Measurements from ENCODE around the gene IPPK. TPM values are rescaled to one million over a fixed set of nuclear protein-coding genes. Genes with fewer than 3 reads are reported as not detected.

IPPK gene
- total and polyA plus RNA-seq, 2 of the 4 experiments (the other 2 are of a cell fraction), result 25.1 to 26.8 TPM

DNA sequence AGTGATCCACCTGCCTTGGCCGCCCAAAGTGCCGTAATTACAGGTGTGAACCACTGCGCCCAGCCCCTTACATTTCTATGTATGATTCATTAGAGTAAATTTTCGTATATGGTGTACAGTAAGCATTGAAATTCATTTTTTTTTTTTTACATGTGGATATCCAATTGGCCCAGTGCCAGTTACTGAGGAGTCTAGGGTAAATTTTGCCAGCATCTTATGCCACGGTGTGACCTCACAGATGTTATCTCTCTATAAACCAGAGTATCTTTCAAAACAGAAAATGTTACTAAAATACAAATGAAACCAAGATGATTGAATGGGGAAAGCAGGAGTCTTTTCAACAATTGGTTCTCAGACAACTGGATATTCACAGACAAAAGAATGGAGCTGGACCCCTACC is 64.7 kb downstream of the IPPK start:
- no peak overlapping the region for H2AK9ac ChIP-seq (replicated peaks; ENCODE audit: low read depth, low read length, poor library complexity)
- H2BK120ac ChIP-seq (ENCODE audit: low read depth, low read length), result no peak overlapping the region
- no peaks in the 10 kb centered on the region for H4K20me1 ChIP-seq (ENCODE audit: insufficient read depth, low read length)
- no peak overlapping the region for H2BK5ac ChIP-seq (ENCODE audit: low read depth, low read length, poor library complexity, severe bottlenecking)
- H2BK20ac ChIP-seq (ENCODE audit: low read depth, low read length), result no peak overlapping the region
- H3K27ac ChIP-seq (ENCODE audit: insufficient read depth, low read length), result no peak overlapping the region
- dilution Hi-C loops (cut with HindIII; ENCODE audit: low sequenced_read_pairs, unreplicated experiment), result no loop called here
- H3K56ac ChIP-seq (ENCODE audit: extremely low read depth, insufficient read depth, low read length), result no peak overlapping the region
- no peak overlapping the region for H2AFZ ChIP-seq (replicated peaks; ENCODE audit: low read length, poor library complexity)
- no peak overlapping the region for H4K8ac ChIP-seq (ENCODE audit: low read depth in 2 of 2, low read length in 2 of 2)
- no peak overlapping the region for H4K5ac ChIP-seq (ENCODE audit: low read depth, low read length)
- no peak overlapping the region for H3K23ac ChIP-seq (ENCODE audit: low read depth, low read length)
- no peaks in the 10 kb centered on the region for H3K36me3 ChIP-seq (ENCODE audit: control insufficient read depth, insufficient read depth, low read length)
- no peak overlapping the region for H3K14ac ChIP-seq (replicated peaks; ENCODE audit: low read depth, low read length)
- H3K18ac ChIP-seq (ENCODE audit: low read depth, low read length), result no peak overlapping the region
- H3K4me1 ChIP-seq (ENCODE audit: control insufficient read depth, insufficient read depth, low read length), result peaks cover 17% of the 10 kb centered on the region
- no peak overlapping the region for H3K4me3 ChIP-seq (ENCODE audit: insufficient read depth, low read depth, low read length)
- no CpG with 5 or more reads among the region's 5 CpGs for WGBS, 2 experiments (ENCODE audit: extremely low coverage in 2 of 2, insufficient read length in 1 of 2)
- TF ChIP-seq, protein P1, sequence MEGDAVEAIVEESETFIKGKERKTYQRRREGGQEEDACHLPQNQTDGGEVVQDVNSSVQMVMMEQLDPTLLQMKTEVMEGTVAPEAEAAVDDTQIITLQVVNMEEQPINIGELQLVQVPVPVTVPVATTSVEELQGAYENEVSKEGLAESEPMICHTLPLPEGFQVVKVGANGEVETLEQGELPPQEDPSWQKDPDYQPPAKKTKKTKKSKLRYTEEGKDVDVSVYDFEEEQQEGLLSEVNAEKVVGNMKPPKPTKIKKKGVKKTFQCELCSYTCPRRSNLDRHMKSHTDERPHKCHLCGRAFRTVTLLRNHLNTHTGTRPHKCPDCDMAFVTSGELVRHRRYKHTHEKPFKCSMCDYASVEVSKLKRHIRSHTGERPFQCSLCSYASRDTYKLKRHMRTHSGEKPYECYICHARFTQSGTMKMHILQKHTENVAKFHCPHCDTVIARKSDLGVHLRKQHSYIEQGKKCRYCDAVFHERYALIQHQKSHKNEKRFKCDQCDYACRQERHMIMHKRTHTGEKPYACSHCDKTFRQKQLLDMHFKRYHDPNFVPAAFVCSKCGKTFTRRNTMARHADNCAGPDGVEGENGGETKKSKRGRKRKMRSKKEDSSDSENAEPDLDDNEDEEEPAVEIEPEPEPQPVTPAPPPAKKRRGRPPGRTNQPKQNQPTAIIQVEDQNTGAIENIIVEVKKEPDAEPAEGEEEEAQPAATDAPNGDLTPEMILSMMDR (conservative IDR thresholded peaks at IDR 0.05; ENCODE audit: low read depth, low read length), result no peak
- TF ChIP-seq POLR2A (IDR thresholded peaks at IDR 0.05; ENCODE audit: low read depth, low read length), result no peak
- TF ChIP-seq, protein P2, sequence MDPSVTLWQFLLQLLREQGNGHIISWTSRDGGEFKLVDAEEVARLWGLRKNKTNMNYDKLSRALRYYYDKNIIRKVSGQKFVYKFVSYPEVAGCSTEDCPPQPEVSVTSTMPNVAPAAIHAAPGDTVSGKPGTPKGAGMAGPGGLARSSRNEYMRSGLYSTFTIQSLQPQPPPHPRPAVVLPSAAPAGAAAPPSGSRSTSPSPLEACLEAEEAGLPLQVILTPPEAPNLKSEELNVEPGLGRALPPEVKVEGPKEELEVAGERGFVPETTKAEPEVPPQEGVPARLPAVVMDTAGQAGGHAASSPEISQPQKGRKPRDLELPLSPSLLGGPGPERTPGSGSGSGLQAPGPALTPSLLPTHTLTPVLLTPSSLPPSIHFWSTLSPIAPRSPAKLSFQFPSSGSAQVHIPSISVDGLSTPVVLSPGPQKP (IDR thresholded peaks at IDR 0.05; ENCODE audit: borderline replicate concordance, low read depth, low read length), result no peak
- TF ChIP-seq BHLHE40 (IDR thresholded peaks at IDR 0.05; ENCODE audit: low read depth, low read length), result no peak
- TF ChIP-seq USF2 (IDR thresholded peaks at IDR 0.05; ENCODE audit: low read depth, low read length), result no peak
- no peak for TF ChIP-seq MAZ (IDR thresholded peaks at IDR 0.05; ENCODE audit: borderline replicate concordance, low read depth, low read length)
- TF ChIP-seq CHD1 (IDR thresholded peaks at IDR 0.05; ENCODE audit: low read depth, low read length), result no peak
- TF ChIP-seq CEBPB (IDR thresholded peaks at IDR 0.05; ENCODE audit: low read depth, low read length), result no peak
- no peak for TF ChIP-seq SMC3 (IDR thresholded peaks at IDR 0.05; ENCODE audit: low read depth, low read length)
- H3K9me3 ChIP-seq (ENCODE audit: control insufficient read depth, insufficient read depth, low read length), result no peaks in the 10 kb centered on the region; the same call in 1 of the 2 replicates
- ChIA-PET CTCF (interaction anchor here (0.6 to 0.8 kb wide), 2 partner anchors 116 to 118 kb away, joined by 3 read pairs; no protein-coding TSS in a partner anchor), POLR2A (ENCODE audit: unreplicated experiment) (no interaction called here)
- H3K4ac ChIP-seq (ENCODE audit: low read depth, low read length), result no peak overlapping the region
- H3K79me1 ChIP-seq (ENCODE audit: low read depth in 1 of 2, low read length in 2 of 2), result 0 out of 4 replicates have a peak, but pooled peaks cover 0 to 6% of the 10 kb centered on the region in 2 experiments
- ATAC-seq (ENCODE audit: low read depth) (no peak), DNase-seq (no peak)
- no peak overlapping the region for H4K91ac ChIP-seq (ENCODE audit: insufficient read depth, low read depth, low read length)
- no peaks in the 10 kb centered on the region for H3K27me3 ChIP-seq (ENCODE audit: control insufficient read depth, insufficient read depth, low read length)
- BruUV-seq (replicated peaks), result no TSS peak
- H3K4me2 ChIP-seq (ENCODE audit: low read depth, low read length), result no peak overlapping the region
- peaks cover 18% of the 10 kb centered on the region for H3K9me1 ChIP-seq (ENCODE audit: insufficient read depth, low read length)
- H2AK5ac ChIP-seq (ENCODE audit: low read depth, low read length), result no peak overlapping the region
- intact Hi-C loops (cut with micrococcal nuclease), result no loop called here
- H2BK15ac ChIP-seq (ENCODE audit: low read depth, low read length), result no peak overlapping the region
- no peak overlapping the region for H3K9ac ChIP-seq (ENCODE audit: low read depth, low read length)
- in situ Hi-C loops (cut with MboI; ENCODE audit: low sequenced_read_pairs), result no loop called here
